K562 (cell line): Measurements from ENCODE around the gene CAMK2D. TPM values are rescaled to one million over a fixed set of nuclear protein-coding genes. Genes with fewer than 3 reads are reported as not detected.

Experiments
- ATAC-seq: fragments of 200-7000 bp; cut with Tn5 transposase; 3 replicates; pipeline ENCODE4 v1.9.1; 2020; ENCODE audit warnings: moderate library complexity
- BruUV-seq: library from RNA; stranded (reverse); fragments of 400-500 nt; replicated peaks from 2 replicates; lab custom pipeline; 2021; lab: Mats Ljungman, UMichigan
- CTCF ChIA-PET: fragments of 300-600 bp; formaldehyde crosslinking; extraction: SDS; loops from one replicate; lab custom pipeline; 2021; ENCODE audit warnings: low intra/inter-chr PET ratio; lab: Yijun Ruan, JAX
- POLR2A ChIA-PET: fragments of 300-600, 350-650 bp; sonication (Branson Sonifier 250); formaldehyde crosslinking; extraction: SDS; loops from one replicate; lab custom pipeline; 2021; ENCODE audit warnings: antibody characterized with exemption, inconsistent platforms; lab: Yijun Ruan, JAX
- DNase-seq, 4 experiments: peaks; one replicate each; pipeline versions ENCODE4 v3.0.0 to v3.0.0-alpha.2; 2011 to 2018; ENCODE audit warnings: low spot score in 3 of 4, mixed read lengths in 3 of 4; ENCODE audit errors: extremely low read depth in 1 of 4
- FAIRE-seq: peaks from 2 replicates; lab custom pipeline; 2011; peaks lifted over from hg19 to GRCh38; lab: Jason Lieb, UNC
- H2AFZ ChIP-seq: 2 replicates; pipeline ENCODE4 v1.6.0; 2011; ENCODE audit warnings: low read depth, low read length, control low read depth, inconsistent platforms
- H3K27ac ChIP-seq: fragments of 200-600 bp; 3 replicates; pipeline ENCODE4 v1.8.0; 2011; ENCODE audit warnings: low read depth, mild to moderate bottlenecking, control low read depth, inconsistent platforms, low read length, moderate library complexity, mixed read lengths; ENCODE audit errors: extremely low read depth
- H3K27me3 ChIP-seq, 2 experiments: fragments of 300-600 bp in 1 of 2; 2 replicates in 1 of 2; 3 replicates in 1 of 2; pipeline versions ENCODE4 v1.6.0 to v1.8.0; 2011; ENCODE audit warnings: inconsistent platforms in 2 of 2, low read length in 2 of 2, mild to moderate bottlenecking in 1 of 2, mixed read lengths in 1 of 2, moderate library complexity in 1 of 2; ENCODE audit not compliant: control insufficient read depth in 2 of 2, insufficient read depth in 2 of 2
- H3K36me3 ChIP-seq: fragments of 300-600 bp; 3 replicates; pipeline ENCODE4 v1.8.0; 2011; ENCODE audit warnings: mild to moderate bottlenecking, low read length, inconsistent platforms; ENCODE audit not compliant: control insufficient read depth, insufficient read depth
- H3K4me1 ChIP-seq, 2 experiments: fragments of 200-600 bp in 1 of 2; replicated peaks in 1 of 2; 2 replicates in 1 of 2; 3 replicates in 1 of 2; pipeline versions ENCODE4 v1.5.1 to v1.8.0; 2011; ENCODE audit warnings: inconsistent platforms in 2 of 2, low read length in 2 of 2, mild to moderate bottlenecking in 1 of 2, mixed read lengths in 1 of 2, moderate library complexity in 1 of 2; ENCODE audit not compliant: control insufficient read depth in 2 of 2, insufficient read depth in 2 of 2
- H3K4me2 ChIP-seq: 2 replicates; pipeline ENCODE4 v1.6.1; 2011; ENCODE audit warnings: low read length, control low read depth, inconsistent platforms, mixed read lengths; ENCODE audit not compliant: insufficient read depth
- H3K4me3 ChIP-seq: fragments of 200-600 bp; sonication (generic), shearing (Covaris generic); 2 replicates; pipeline ENCODE4 v1.5.1; 2016; ENCODE audit warnings: control low read depth, inconsistent platforms
- H3K79me2 ChIP-seq: fragments of 200-600 bp; 3 replicates; pipeline ENCODE4 v1.8.0; 2011; ENCODE audit warnings: low read length, inconsistent platforms; ENCODE audit not compliant: control insufficient read depth, insufficient read depth
- H3K9ac ChIP-seq, 2 experiments: 2 replicates each; pipeline versions ENCODE4 v1.6.0 to v1.6.1; 2011; ENCODE audit warnings: low read depth in 2 of 2, low read length in 2 of 2, control low read depth in 1 of 2, inconsistent platforms in 1 of 2, mild to moderate bottlenecking in 1 of 2, mixed read lengths in 1 of 2; ENCODE audit not compliant: insufficient read depth in 1 of 2
- H3K9me1 ChIP-seq: one replicate; pipeline ENCODE4 v1.6.0; 2011; ENCODE audit warnings: inconsistent platforms, mild to moderate bottlenecking, low read length, moderate library complexity; ENCODE audit not compliant: control insufficient read depth, insufficient read depth
- H3K9me3 ChIP-seq: replicated peaks from 2 replicates; pipeline ENCODE4 v1.5.1; 2011; ENCODE audit warnings: low read depth, low read length, inconsistent platforms; ENCODE audit not compliant: control insufficient read depth, insufficient read depth
- H4K20me1 ChIP-seq: replicated peaks from 2 replicates; pipeline ENCODE4 v1.6.1; 2011; ENCODE audit warnings: low read length, inconsistent platforms, mixed read lengths; ENCODE audit not compliant: control insufficient read depth, insufficient read depth
- HNRNPUL1 ChIP-seq: fragments of 200-400 bp; formaldehyde crosslinking; IDR thresholded peaks from 2 replicates; pipeline ENCODE4 v1.6.1; 2017; ENCODE audit warnings: low read length
- KAT8 ChIP-seq: fragments of 450-650 bp; IDR thresholded peaks from 2 replicates; pipeline ENCODE4 v1.6.1; 2016; ENCODE audit warnings: low read depth, mild to moderate bottlenecking
- MTF1 ChIP-seq: fragments of 250-450 bp; sonication (Bioruptor Pico); IDR thresholded peaks from 2 replicates; pipeline ENCODE4 v1.9.0; 2021; ENCODE audit warnings: moderate library complexity, mild to moderate bottlenecking, inconsistent platforms, borderline replicate concordance
- MYC ChIP-seq, 2 experiments: fragments of 250-450 bp in 1 of 2; sonication (Bioruptor Pico) in 1 of 2; IDR thresholded peaks; 2 replicates each; pipeline versions ENCODE4 v1.5.1 to v1.6.1; 2012 to 2021; ENCODE audit warnings: low read depth in 2 of 2, borderline replicate concordance in 1 of 2, improper control_type of control experiment in 1 of 2, low read length in 1 of 2, mild to moderate bottlenecking in 1 of 2, moderate library complexity in 1 of 2
- NFIX ChIP-seq: fragments of 250-450 bp; sonication (Bioruptor Pico); IDR thresholded peaks from 2 replicates; pipeline ENCODE4 v1.4.0; 2020; ENCODE audit warnings: low read depth, mild to moderate bottlenecking, moderate library complexity
- NONO ChIP-seq, 2 experiments: fragments of 200-400 bp in 1 of 2; fragments of 450-650 bp in 1 of 2; formaldehyde crosslinking in 1 of 2; IDR thresholded peaks; 2 replicates each; pipeline ENCODE4 v1.6.1; 2017; ENCODE audit warnings: low read depth in 2 of 2, mild to moderate bottlenecking in 2 of 2, moderate library complexity in 2 of 2, low read length in 1 of 2
- RBM39 ChIP-seq: fragments of 200-400 bp; formaldehyde crosslinking; optimal IDR thresholded peaks from 2 replicates; pipeline ENCODE3; 2018; ENCODE audit warnings: low read depth, low read length
- SETDB1 ChIP-seq: IDR thresholded peaks from one replicate; pipeline ENCODE4 v1.6.1; 2012; ENCODE audit warnings: low read length, control low read depth, inconsistent platforms
- SNIP1 ChIP-seq: fragments of 450-650 bp; IDR thresholded peaks from 2 replicates; pipeline ENCODE4 v1.7.1; 2017; ENCODE audit warnings: low read depth, mild to moderate bottlenecking
- ZNF146 ChIP-seq: IDR thresholded peaks from one replicate; pipeline ENCODE4 v1.6.1; 2018; ENCODE audit warnings: missing compliant biosample characterization; ENCODE audit not compliant: unreplicated experiment
- ZNF253 ChIP-seq: fragments of 250-450 bp; sonication (Bioruptor Pico); conservative IDR thresholded peaks from 2 replicates; pipeline ENCODE4 v1.6.1; 2021; ENCODE audit warnings: mild to moderate bottlenecking
- WGBS: fragments of 100-300 bp; shearing (Covaris generic); methylation state at CpG from one replicate; pipeline ENCODE4 v1.1.6; 2016; ENCODE audit warnings: low coverage, mixed read lengths; ENCODE audit not compliant: insufficient coverage; ENCODE audit errors: missing lambda C conversion rate; 5-methylcytosine and 5-hydroxymethylcytosine counted together
- in situ Hi-C: fragments of 300-500 bp; cut with MboI; formaldehyde crosslinking; loops from 4 replicates; pipeline ENCODE4 v1.15.0; 2018; ENCODE audit warnings: inconsistent platforms, mixed read lengths
- intact Hi-C: fragments of 100-400 bp; cut with micrococcal nuclease; formaldehyde crosslinking; loops from 2 replicates; pipeline ENCODE4 v1.14.2; 2022
- polyA plus RNA-seq, 8 experiments: library from polyadenylated mRNA; depleted of rRNA in 4 of 8; stranded (reverse) in 5 of 8; unstranded in 3 of 8; fragments of >200 nt; fragmentation: Nextera tagmentation in 2 of 8; fragmentation: Illumina TruSeq in 1 of 8; extraction: Ambion mirVana in 2 of 8; extraction: Trizol in 1 of 8; gene quantifications; 2 replicates each; pipeline versions ENCODE4 v1.2.1 to v1.2.3, GENCODE V29; 2011 to 2014; ENCODE audit warnings: inconsistent platforms in 1 of 8, missing spikeins in 1 of 8
- total RNA-seq, 7 experiments: library from RNA; depleted of rRNA in 6 of 7; stranded (reverse); fragments of >200 nt in 6 of 7; fragmentation: Illumina TruSeq in 2 of 7; extraction: Trizol in 2 of 7; gene quantifications; 2 replicates each; pipeline versions ENCODE4 v1.2.1 to v1.2.3, GENCODE V29; 2011 to 2021; ENCODE audit warnings: low replicate concordance in 1 of 7
- TF ChIP-seq, protein P1 (sequence below): fragments of 450-650 bp; IDR thresholded peaks from 2 replicates; pipeline ENCODE4 v1.6.1; 2016; ENCODE audit warnings: missing biosample characterization, missing genetic modification characterization
- TF ChIP-seq, protein P2 (sequence below): fragments of 250-450 bp; sonication (Bioruptor Pico); IDR thresholded peaks from 2 replicates; pipeline ENCODE4 v1.8.0; 2022; ENCODE audit warnings: inconsistent platforms, mild to moderate bottlenecking, moderate library complexity, borderline replicate concordance
- TF ChIP-seq, protein P3 (sequence below): fragments of 250-450 bp; sonication (Bioruptor Pico); IDR thresholded peaks from 2 replicates; pipeline ENCODE4 v1.4.0; 2020; ENCODE audit warnings: mild to moderate bottlenecking, moderate library complexity
- TF ChIP-seq, protein P4 (sequence below): IDR thresholded peaks from 3 replicates; pipeline ENCODE4 v1.6.1; 2011; ENCODE audit warnings: borderline replicate concordance, mild to moderate bottlenecking; ENCODE audit not compliant: insufficient read length, insufficient read depth
- TF ChIP-seq, protein P5 (sequence below): fragments of 450-650 bp; formaldehyde crosslinking; conservative IDR thresholded peaks from 2 replicates; pipeline ENCODE4 v1.4.0; 2022; ENCODE audit warnings: mild to moderate bottlenecking, missing genetic modification characterization

CAMK2D gene
- total and polyA plus RNA-seq, 9 of the 15 experiments (the other 6 are each of a cell fraction or from before 2014, with no cell fraction given), result 0.01 to 0.33 (median 0.04) TPM; not detected in 2

DNA sequence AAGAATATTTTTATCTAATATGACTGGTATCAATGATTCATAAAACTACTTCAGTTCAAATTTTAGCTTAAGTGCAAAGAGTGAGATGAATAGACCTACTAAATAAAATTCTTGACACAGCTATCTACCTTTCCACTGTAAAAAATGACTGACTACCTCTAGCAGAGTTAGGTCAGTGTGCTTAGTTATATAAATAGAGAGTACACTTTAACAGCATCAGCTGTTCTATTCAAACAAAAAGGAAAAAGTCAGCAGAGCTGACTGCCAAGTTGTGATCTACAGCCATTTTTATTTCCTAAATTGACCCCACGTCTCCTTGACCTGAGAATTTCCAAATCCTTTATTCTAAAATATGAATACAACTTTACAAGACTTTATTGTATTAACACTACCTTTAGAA lies 262.4 kb downstream of the CAMK2D start:
- in situ Hi-C loops, result no loop called here
- H3K4me2 ChIP-seq, result no peak overlapping the region
- DNase-seq (no peak), ATAC-seq (no peak), FAIRE-seq (no peak)
- POLR2A ChIA-PET, result no interaction called here
- no peak overlapping the region for H2AFZ ChIP-seq
- CTCF ChIA-PET, result no interaction called here
- H3K36me3 ChIP-seq, result no peaks in the 10 kb centered on the region
- intact Hi-C loops, result no loop called here
- H3K27me3 ChIP-seq, result no peaks in the 10 kb centered on the region
- no peaks in the 10 kb centered on the region for H4K20me1 ChIP-seq
- H3K9ac ChIP-seq, result no peak overlapping the region
- no peak overlapping the region for H3K27ac ChIP-seq
- no peaks in the 10 kb centered on the region for H3K9me1 ChIP-seq
- WGBS, result 0% methylated on average over 1 of the region's 1 CpG
- H3K4me3 ChIP-seq, result no peak overlapping the region
- no peaks in the 10 kb centered on the region for H3K79me2 ChIP-seq
- no peaks in the 10 kb centered on the region for H3K4me1 ChIP-seq
- no TSS peak for BruUV-seq
- no peaks in the 10 kb centered on the region; the same call in 1 of the 2 replicates for H3K9me3 ChIP-seq
- TF ChIP-seq RBM39, result no peak
- TF ChIP-seq ZNF146 (CRISPR knock-in tag), result no peak
- TF ChIP-seq MYC (IDR thresholded peaks at IDR 0.05; ENCODE audit: low read depth, low read length), result no peak
- TF ChIP-seq MYC (CRISPR knock-in tag; IDR thresholded peaks at IDR 0.05; ENCODE audit: borderline replicate concordance, low read depth), result no peak
- TF ChIP-seq, protein P1, sequence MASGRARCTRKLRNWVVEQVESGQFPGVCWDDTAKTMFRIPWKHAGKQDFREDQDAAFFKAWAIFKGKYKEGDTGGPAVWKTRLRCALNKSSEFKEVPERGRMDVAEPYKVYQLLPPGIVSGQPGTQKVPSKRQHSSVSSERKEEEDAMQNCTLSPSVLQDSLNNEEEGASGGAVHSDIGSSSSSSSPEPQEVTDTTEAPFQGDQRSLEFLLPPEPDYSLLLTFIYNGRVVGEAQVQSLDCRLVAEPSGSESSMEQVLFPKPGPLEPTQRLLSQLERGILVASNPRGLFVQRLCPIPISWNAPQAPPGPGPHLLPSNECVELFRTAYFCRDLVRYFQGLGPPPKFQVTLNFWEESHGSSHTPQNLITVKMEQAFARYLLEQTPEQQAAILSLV (tag), result no peak
- TF ChIP-seq, protein P2, sequence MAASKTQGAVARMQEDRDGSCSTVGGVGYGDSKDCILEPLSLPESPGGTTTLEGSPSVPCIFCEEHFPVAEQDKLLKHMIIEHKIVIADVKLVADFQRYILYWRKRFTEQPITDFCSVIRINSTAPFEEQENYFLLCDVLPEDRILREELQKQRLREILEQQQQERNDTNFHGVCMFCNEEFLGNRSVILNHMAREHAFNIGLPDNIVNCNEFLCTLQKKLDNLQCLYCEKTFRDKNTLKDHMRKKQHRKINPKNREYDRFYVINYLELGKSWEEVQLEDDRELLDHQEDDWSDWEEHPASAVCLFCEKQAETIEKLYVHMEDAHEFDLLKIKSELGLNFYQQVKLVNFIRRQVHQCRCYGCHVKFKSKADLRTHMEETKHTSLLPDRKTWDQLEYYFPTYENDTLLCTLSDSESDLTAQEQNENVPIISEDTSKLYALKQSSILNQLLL (CRISPR knock-in tag), result no peak
- TF ChIP-seq SNIP1, result no peak
- TF ChIP-seq NONO (IDR thresholded peaks at IDR 0.05; ENCODE audit: low read depth in 2 of 2, low read length in 1 of 2), result no peak
- TF ChIP-seq SETDB1, result no peak
- TF ChIP-seq, protein P3, sequence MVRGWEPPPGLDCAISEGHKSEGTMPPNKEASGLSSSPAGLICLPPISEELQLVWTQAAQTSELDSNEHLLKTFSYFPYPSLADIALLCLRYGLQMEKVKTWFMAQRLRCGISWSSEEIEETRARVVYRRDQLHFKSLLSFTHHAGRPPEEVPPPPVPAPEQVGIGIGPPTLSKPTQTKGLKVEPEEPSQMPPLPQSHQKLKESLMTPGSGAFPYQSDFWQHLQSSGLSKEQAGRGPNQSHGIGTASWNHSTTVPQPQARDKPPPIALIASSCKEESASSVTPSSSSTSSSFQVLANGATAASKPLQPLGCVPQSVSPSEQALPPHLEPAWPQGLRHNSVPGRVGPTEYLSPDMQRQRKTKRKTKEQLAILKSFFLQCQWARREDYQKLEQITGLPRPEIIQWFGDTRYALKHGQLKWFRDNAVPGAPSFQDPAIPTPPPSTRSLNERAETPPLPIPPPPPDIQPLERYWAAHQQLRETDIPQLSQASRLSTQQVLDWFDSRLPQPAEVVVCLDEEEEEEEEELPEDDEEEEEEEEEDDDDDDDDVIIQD, result no peak
- TF ChIP-seq, protein P4, sequence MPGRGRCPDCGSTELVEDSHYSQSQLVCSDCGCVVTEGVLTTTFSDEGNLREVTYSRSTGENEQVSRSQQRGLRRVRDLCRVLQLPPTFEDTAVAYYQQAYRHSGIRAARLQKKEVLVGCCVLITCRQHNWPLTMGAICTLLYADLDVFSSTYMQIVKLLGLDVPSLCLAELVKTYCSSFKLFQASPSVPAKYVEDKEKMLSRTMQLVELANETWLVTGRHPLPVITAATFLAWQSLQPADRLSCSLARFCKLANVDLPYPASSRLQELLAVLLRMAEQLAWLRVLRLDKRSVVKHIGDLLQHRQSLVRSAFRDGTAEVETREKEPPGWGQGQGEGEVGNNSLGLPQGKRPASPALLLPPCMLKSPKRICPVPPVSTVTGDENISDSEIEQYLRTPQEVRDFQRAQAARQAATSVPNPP, result no peak
- TF ChIP-seq, protein P5, sequence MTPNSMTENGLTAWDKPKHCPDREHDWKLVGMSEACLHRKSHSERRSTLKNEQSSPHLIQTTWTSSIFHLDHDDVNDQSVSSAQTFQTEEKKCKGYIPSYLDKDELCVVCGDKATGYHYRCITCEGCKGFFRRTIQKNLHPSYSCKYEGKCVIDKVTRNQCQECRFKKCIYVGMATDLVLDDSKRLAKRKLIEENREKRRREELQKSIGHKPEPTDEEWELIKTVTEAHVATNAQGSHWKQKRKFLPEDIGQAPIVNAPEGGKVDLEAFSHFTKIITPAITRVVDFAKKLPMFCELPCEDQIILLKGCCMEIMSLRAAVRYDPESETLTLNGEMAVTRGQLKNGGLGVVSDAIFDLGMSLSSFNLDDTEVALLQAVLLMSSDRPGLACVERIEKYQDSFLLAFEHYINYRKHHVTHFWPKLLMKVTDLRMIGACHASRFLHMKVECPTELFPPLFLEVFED (CRISPR knock-in tag), result no peak
- TF ChIP-seq MTF1 (CRISPR knock-in tag), result no peak
- no peak for TF ChIP-seq NFIX (CRISPR knock-in tag)
- no peak for TF ChIP-seq ZNF253 (CRISPR knock-in tag)
- no peak for TF ChIP-seq KAT8
- TF ChIP-seq HNRNPUL1, result no peak
